GM18873 (cell line): ENCODE results near the gene MMP23B.

ENCODE experiments used
- ATAC-seq: cut with Tn5 transposase; IDR thresholded peaks from one replicate; pipeline ENCODE4 v1.9.1; 2021; ENCODE audit warnings: mild to moderate bottlenecking, moderate library complexity, moderate number of reproducible peaks; ENCODE audit not compliant: unreplicated experiment, low FRiP score

The MMP23B gene

DNA sequence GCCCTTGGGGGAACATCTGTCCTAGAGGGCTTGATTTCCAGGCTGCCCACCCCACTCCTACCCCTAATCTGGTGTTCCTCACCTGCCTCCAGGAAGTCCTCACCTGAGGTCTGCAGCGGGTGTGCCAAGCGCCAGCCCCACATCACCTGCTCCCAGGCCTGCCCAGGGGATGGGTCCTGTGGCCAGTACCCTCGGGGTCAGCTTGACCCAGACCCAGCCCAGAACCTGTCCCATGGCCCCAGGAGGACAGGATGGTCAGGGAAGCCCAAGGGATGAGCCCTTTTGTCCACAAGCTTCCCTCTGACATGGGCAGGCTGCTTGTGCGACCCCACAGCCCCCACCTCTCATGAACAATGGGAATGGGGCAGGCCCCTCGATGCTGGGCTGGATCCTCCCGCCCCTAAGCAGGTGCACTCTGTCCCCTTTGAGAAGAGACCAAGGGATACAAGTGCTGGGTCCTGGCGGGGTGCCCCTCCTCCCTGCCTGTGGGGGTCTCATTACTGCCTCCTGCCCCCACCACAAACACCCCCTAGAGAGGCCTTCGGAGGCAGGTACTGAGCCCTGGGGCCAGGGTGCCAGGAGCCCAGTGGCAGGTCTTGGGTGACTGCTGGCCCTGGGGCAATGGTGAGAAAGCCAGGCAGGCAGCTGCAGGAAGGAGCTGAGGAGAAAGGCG is 13.4 kb upstream of the MMP23B start:
- no peak for ATAC-seq

DNA sequence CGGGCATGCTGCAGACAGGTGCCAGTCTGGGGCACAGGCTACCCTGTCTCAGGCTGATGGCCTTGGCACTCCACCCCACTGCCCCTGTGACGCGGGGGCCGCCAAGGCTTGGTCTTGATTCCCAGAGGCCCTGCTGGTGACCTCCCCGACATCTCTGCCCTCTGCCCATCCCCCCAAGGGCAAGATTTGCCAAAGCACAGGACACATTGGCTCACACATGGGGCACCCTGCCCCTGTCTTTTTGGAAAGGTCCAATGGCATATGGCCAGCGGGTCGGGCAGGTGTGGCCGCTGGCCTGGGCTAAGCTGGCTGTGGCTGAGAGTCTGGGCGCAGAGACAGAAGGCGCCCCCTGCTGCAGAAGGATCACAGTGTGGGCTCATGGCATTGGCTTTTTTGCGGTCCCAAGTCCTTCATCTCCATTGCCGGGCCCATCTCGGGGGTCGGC is 12.0 kb upstream of the MMP23B start:
- no peak for ATAC-seq

DNA sequence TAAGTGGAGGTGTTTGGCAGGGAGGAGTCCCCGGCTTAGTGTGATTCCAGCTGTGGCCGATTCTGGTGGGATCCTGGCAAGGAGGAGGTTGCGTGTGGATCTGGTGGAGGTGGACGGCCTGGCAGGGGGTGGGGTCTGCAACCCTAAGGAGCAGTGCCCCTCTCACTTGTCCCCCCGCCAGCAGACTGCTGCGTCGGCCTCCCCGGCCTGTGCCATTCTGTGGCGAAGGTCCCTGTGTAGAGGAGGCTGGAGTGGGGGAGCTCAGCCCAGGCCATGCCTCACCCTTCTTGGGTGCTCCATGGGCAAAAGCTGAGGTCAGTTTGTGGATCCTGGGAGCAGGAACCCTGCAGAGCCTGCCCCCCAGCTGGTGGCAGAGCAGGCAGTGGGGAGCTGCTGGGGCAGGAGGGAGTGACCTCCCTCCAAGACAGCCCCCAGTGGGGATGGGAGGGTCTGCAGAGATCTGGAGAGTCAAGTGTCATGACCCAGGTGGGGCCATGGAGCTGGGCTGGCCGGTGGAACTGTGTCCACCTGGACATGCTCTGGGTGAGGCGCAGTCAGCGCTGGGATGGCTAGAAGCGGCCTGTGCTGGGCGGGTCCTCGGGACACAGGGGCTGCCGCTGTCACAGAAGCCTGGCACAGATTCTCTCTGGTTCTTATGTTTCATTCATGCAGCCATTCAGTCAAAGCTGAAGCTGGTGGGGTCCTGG is 11.4 kb upstream of the MMP23B start:
- no peak for ATAC-seq

DNA sequence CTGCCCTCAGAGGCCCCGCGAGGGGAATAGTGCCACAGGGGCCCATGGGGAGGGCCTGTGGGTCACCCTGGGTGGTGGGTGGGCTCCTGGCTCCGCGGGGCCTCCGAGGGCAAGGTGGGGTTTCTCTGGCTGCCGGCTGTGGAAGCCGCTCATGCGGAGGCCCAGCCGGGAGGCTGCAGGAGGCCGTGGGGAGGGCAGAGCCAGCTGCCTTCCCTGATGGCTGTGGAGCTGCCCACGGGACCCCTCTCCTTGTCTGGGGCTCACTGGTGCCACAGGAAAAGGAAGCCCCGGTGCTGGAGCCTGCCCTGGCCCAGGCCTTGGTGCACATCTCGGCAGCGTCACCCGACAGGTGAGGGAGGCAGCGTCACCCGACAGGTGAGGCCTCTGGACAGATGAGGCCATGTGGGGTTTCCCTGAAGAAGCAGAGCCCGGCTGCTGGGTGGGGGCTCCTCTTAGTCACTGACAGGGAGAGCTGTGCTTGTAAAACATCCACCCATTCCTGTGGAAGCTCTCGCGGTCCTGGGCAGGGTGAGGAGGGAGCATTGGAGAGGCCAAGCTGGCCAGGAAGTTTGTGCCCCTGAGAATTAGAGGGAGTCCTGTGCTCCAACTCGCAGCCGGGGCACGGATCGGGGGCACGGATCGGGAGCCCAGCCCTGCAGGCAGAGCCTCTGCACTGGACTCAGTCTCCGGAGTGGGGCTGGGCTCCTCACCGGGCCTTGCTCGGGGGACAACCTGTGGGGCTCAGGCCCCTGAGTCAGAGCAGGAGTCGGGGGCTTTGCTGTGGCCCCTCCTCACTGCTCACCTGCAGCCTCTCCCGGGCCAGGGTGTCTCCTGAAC is 10.6 kb upstream of the MMP23B start:
- no peak for ATAC-seq

DNA sequence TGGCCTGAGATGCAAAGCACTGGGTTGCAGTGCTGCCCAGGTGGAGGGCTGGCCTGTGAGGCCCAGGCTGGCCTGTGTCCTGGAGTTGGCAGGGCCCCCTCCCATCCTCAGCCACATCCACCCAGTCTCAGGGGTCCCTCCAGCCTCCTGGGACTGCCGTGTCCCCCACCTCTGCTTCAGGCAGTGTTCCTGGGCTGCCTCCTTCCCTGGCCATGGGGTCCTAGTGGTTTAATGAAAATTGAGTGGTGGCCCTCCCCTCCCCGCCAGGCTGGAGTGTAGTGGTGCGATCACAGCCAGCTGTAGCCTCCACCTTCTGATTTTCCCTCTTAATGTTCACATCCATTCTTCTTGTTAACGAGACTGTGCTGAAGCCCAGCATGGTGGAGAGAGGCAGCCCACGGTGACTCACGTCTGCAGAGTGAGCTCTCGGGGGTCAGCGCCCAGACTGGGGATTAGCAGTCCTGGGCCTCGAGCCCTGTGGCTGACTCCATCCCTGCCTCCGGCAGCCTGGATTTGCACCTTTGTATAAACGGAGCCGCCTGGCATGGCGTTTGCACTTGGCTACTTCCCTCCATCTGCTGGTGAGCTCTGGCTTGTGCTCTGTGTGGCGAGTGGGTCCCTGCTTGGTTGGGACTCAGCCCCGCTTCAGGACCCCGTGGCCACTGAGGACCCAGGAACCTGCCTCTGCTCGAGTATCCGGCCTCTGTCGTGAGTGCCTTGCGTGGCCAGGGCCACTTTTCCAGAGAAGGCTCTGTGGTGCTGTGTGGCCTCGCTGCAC is 9.8 kb upstream of the MMP23B start:
- no peak for ATAC-seq

DNA sequence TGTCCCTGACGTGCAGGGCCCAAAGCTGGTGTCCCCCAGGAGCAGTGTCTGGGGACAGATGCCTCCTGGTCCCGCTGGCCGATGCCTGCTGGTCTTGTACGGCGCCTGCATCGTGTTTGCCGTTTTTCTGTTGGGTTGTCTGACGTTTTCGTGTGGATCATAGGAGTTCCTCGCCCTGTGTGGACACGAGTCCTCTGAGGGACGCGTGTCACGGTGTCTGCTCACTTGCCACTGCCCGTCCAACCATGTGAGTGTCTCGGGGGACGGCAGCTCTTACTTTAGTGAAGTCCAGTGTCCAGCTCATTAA is 9.2 kb upstream of the MMP23B start:
- ATAC-seq: no peak

DNA sequence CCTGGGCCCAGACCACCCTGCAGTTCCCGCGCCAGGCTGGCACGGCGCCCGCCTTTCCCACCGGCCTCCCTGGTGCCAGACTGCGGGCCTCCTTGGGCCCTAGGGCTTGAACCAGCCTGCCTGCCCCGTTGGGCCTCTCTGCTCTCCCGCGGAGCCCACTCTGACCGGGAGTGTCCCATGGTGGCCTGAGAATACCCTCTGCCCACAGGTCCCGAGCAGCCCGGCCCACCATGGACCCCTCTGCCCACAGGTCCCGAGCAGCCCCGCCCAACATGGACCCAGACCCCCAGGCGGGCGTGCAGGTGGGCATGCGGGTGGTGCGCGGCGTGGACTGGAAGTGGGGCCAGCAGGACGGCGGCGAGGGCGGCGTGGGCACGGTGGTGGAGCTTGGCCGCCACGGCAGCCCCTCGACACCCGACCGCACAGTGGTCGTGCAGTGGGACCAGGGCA is 8.8 kb upstream of the MMP23B start:
- ATAC-seq: no peak

DNA sequence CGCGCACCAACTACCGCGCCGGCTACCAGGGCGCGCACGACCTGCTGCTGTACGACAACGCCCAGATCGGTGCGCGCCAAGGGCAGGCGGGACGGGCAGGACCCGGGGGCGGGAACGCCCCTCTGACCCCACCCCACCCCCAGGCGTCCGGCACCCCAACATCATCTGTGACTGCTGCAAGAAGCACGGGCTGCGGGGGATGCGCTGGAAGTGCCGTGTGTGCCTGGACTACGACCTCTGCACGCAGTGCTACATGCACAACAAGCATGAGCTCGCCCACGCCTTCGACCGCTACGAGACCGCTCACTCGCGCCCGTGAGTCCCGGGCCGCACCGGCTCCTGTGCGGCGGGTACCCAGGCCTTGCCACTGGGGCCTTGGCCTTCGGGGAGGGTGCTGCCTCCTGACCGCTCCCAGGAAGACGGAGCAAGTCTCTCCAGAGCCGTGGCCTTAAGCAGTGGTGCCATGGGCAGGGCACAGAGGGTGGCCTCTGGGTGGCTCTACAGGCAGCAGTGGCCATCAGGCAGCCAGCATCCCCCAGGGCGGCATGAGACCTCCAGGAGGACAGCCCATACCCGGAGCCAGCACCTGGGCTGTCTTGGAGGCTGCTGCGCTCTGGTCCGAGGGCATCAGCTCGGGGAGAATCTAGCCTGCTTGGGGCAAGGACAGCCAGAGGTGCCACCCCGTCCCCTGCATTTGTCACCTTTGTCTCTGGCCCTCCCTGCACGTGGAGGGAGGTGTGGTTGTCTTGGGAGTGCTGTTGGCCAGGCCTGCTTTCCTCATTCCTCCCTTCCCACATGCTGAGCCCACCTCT is 8.1 kb upstream of the MMP23B start:
- no peak for ATAC-seq

DNA sequence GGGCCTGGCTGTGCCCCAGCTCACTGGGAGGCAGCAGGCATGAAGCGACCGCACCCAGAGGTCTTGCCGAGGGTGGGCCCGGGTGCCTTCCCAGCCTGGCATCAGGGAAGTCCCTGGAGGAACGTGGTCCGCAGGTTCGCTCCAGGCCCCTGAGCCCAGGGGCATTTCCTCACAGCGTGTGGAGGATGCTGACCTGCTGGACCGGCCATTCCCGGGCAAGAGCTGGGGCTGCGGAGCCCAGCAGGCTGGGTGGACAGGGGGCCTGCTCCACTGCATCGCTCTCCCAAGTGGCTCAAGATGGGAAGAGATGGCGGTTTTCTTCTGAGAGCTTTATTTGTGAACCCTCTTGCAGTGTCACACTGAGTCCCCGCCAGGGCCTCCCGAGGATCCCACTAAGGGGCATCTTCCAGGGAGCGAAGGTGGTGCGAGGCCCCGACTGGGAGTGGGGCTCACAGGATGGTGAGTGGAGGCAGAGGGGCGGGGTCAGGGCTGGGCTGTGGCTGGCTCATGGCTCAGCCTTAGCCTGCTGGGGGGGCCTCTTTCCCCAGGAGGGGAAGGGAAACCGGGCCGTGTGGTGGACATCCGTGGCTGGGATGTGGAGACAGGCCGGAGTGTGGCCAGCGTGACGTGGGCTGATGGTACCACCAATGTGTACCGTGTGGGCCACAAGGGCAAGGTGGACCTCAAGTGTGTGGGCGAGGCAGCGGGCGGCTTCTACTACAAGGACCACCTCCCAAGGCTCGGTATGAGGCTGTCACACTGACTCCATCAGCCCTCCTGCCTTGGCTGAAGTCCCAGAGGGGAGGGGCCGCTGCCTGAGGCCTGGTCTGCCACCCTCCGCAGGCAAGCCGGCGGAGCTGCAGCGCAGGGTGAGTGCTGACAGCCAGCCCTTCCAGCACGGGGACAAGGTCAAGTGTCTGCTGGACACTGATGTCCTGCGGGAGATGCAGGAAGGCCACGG is 7.2 kb upstream of the MMP23B start:
- no peak for ATAC-seq

DNA sequence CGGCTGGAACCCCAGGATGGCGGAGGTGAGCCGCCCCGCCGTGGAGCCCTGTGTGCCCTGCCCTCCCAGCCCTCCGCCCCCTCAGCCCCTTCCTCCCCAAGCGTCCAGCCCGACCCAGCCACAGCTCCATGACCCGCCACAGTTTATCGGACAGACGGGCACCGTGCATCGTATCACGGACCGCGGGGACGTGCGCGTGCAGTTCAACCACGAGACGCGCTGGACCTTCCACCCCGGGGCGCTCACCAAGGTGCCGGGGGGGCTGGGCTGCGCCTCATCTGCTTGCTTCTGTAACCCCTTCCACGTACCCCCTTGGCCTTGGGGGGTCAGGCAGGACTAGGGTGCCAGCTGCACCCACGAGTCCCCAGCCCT is 6.6 kb upstream of the MMP23B start:
- no peak for ATAC-seq

DNA sequence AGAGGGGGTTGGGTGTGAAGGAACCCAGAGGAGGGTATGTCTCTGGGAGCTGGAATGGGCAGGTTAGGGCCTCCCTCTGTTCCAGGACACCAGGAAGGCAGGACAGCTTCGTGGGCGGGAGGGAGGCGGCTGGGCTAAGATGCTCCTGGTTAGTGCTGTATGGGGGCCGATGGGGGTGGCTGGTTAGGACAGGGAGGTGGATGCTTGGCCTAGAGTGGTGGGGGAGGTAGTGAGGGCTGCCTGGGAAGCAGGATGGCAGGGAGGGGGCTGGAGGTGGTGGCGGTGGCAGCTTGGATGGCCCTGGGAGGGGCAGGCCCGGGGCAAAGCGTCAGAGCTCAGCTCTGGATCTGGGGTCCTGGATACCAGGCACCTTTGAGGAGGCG is 6.2 kb upstream of the MMP23B start:
- ATAC-seq: no peak

DNA sequence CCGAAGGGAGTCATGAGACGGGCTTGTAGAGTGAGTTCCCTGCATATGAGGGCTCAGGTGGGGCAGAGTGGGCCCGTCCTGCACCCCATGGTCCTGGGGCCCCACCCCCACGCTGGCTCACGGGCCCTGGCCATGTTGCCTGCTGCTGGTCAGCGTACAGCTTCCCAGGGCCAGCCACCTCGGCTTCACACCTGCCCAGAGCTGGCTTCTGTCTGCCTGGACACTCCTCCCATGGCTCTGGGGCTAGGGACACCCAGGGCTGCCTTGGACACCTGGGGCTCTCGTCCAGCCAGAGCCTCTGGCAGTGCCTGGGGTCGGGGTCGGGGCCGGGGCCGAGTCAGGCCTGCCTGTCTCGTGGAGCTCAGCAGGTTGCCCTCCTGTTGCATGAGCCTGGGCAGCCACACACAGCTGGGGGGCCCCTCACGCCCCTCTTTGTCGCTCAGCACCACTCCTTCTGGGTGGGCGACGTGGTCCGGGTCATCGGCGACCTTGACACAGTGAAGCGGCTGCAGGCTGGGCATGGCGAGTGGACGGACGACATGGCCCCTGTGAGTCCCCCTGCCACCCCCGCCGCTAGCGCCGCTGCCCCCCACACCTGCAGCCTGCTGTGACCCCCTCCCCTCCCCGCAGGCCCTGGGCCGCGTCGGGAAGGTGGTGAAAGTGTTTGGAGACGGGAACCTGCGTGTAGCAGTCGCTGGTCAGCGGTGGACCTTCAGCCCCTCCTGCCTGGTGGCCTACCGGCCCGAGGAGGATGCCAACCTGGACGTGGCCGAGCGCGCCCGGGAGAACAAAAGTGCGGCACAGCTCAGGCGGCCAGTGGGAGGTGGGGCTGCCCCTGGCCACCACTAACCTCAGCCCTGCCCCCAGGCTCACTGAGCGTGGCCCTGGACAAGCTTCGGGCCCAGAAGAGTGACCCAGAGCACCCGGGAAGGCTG is 5.5 kb upstream of the MMP23B start:
- no peak for ATAC-seq

DNA sequence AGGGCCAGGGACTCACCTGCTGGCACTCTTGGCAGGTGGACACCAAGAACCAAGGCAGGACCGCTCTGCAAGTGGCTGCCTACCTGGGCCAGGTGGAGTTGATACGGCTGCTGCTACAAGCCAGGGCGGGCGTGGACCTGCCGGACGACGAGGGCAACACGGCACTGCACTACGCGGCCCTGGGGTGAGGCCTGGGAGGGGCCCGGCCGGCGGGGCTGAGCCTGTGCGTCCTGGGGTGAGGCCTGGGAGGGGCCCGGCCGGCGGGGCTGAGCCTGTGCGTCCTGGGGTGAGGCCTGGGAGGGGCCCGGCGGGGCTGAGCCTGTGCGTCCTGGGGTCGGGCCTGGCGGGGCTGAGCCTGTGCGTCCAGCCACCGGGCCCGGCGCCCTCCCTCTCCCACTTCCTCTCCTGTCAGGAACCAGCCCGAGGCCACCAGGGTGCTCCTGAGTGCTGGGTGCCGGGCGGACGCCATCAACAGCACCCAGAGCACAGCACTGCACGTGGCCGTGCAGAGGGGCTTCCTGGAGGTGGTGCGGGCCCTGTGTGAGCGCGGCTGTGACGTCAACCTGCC is 4.6 kb upstream of the MMP23B start:
- no peak for ATAC-seq

DNA sequence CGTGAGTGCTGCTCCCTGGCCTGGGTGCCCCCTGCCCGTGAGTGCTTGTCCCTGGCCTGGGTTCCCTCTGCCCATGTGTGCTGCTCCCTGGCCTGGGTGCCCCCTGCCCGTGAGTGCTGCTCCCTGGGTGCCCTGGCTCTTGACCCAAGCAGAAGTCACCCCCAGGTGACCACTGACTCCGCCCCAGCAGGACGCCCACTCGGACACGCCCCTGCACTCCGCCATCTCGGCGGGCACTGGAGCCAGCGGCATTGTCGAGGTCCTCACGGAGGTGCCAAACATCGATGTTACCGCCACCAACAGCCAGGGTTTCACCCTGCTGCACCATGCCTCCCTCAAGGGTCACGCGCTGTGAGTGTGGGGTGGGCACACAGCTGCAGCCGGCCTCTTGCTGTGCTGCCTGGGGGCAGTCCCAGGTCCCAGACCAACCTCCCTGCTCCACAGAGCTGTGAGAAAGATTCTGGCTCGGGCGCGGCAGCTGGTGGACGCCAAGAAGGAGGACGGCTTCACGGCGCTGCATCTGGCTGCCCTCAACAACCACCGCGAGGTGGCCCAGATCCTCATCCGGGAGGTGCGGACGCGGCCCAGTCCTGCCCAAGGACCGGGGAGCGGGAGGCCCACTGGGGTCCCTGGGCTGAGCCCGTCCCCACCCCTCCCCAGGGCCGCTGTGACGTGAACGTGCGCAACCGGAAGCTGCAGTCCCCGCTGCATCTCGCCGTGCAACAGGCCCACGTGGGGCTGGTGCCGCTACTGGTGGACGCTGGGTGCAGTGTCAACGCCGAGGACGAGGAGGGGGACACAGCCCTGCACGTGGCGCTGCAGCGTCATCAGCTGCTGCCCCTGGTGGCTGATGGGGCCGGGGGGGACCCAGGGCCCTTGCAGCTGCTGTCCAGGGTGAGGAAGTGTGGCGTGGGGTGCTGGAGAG is 3.9 kb upstream of the MMP23B start:
- no peak for ATAC-seq

DNA sequence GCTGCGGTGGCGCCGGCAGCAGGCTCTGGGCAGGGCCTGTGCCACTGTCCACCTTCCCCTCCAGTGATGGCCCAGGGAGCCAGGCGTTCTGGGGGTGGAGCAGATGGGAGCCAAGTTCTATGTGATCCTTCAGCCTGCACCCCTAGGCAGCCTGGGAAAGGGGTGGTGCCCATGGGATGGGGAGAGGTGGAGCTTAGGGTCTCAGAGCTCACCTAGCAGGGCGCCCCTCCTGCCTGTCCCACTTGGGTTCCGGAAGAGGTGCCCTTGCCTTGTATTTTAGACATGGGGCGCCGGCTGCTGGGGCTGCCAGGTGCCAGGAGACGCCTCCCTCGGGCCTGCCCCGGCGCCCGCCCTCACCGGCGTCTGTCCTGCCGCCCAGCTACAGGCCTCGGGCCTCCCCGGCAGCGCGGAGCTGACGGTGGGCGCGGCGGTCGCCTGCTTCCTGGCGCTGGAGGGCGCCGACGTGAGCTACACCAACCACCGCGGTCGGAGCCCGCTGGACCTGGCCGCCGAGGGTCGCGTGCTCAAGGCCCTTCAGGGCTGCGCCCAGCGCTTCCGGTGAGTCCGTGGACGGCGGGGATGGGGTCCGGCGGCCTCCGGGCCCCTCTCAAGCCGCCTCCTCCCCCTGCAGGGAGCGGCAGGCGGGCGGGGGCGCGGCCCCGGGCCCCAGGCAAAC is 3.1 kb upstream of the MMP23B start:
- no peak for ATAC-seq
